ENCODE results near the gene CDK5. TPM values are rescaled to one million over a fixed set of nuclear protein-coding genes. Genes with fewer than 3 reads are reported as not detected.

CDK5 gene
- total RNA-seq, 1 donor from 2014 or later: 10.4 TPM

GRCh38 chr7:151073990-151074389 lies 16.3 kb upstream of the CDK5 start:
- Histone ChIP-seq H3K27me3 (no peaks in the 10 kb centered on the region), H3K4me3 (no peak overlapping the region), H3K9me3 (no peaks in the 10 kb centered on the region), H3K36me3 (peaks cover 75% of the 10 kb centered on the region), H3K27ac (no peak overlapping the region), H3K4me1 (peaks cover 5% of the 10 kb centered on the region)
- intact Hi-C loops (cut with DNase I): no loop called here
- ATAC-seq (no peak), DNase-seq (peak; percentile 65)
- TF ChIP-seq CTCF (IDR thresholded peaks at IDR 0.05): no peak

GRCh38 chr7:151071032-151071866 lies 13.6 kb upstream of the CDK5 start:
- TF ChIP-seq CTCF (IDR thresholded peaks at IDR 0.05): no peak
- H3K27me3 ChIP-seq: no peaks in the 10 kb centered on the region
- H3K36me3 ChIP-seq: peaks cover 99% of the 10 kb centered on the region
- H3K27ac ChIP-seq: no peak overlapping the region
- no peaks in the 10 kb centered on the region for H3K9me3 ChIP-seq
- no peak overlapping the region for H3K4me3 ChIP-seq
- no peak for DNase-seq
- intact Hi-C loops (cut with DNase I): no loop called here
- no peak for ATAC-seq
- no peaks in the 10 kb centered on the region for H3K4me1 ChIP-seq

- no peaks in the 10 kb centered on the region for H3K27me3 ChIP-seq
- H3K4me1 ChIP-seq: no peaks in the 10 kb centered on the region
- no peak for DNase-seq
- H3K27ac ChIP-seq: no peak overlapping the region
- intact Hi-C loops (cut with DNase I): no loop called here
- no peaks in the 10 kb centered on the region for H3K9me3 ChIP-seq
- TF ChIP-seq CTCF (IDR thresholded peaks at IDR 0.05): no peak
- no peak overlapping the region for H3K4me3 ChIP-seq
- ATAC-seq: no peak
- H3K36me3 ChIP-seq: peaks cover 100% of the 10 kb centered on the region
Measured at GRCh38 chr7:151070574-151070960, 12.9 kb upstream of the CDK5 start.

GRCh38 chr7:151069841-151070573 lies 12.3 kb upstream of the CDK5 start:
- intact Hi-C loops (cut with DNase I): no loop called here

More at GRCh38 chr7:151069841-151070573, 12.3 kb upstream of the CDK5 start:
- Histone ChIP-seq H3K4me1 (no peaks in the 10 kb centered on the region), H3K36me3 (peaks cover 100% of the 10 kb centered on the region), H3K4me3 (no peak overlapping the region), H3K27me3 (no peaks in the 10 kb centered on the region), H3K27ac (no peak overlapping the region), H3K9me3 (no peaks in the 10 kb centered on the region)
- no peak for TF ChIP-seq CTCF (IDR thresholded peaks at IDR 0.05)
- no peak for DNase-seq
- no peak for ATAC-seq

Measured in upper lobe of right lung (tissue), 1 donor.